ENCODE results near the gene SLC10A1.
"Not testable (repeated sequence)": the region's sequence is repeated elsewhere in the genome, so short reads cannot be mapped to it uniquely, and the experiment has no call there.

SLC10A1 gene

DNA sequence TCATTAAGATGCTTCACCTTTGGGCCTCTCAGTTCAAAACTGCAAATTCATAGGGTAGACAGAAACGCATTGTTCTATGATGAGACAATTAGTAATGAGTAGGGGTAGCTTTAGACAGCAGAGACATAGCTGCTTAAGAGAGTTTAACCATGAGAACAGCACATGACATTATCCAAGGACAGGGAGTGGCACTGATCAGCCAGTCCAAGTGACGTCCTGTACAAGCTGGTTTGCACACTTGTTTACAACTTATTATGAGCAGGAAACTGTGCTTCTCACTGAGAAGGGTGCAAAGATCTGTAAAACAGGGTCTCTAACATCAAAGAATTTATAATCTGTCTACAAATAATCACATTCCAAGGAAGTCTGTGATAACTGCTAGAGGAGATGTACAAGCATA, 41.3 kb downstream of the SLC10A1 start:
- no peak for TF ChIP-seq CTCF (conservative IDR thresholded peaks at IDR 0.05)

GRCh38 chr14:69755296-69755695, 41.7 kb downstream of the SLC10A1 start:
- no peak overlapping the region for H3K27ac ChIP-seq
- no peak for TF ChIP-seq CTCF (conservative IDR thresholded peaks at IDR 0.05)

More for the DNA sequence above, 41.3 kb downstream of the SLC10A1 start:
- H3K27ac ChIP-seq = no peak overlapping the region

DNA sequence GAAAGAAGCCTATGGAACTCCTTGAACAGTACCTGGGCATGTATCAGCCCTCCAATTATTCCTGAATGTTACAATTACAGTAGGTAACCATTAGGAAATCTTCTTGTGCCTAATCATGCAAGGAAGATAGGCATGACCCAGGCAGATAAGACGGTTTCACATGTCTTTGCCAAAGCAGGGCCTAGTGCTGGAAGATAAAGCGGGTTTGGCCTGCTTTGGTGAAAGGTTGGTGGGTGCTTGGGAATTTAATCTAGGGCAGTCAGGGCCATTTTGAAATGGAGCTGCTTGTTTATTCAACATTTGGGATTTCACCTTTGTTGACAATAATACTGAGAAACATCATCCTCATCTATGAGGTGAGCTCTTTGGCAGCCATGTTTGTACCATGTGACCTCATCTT, 42.6 kb downstream of the SLC10A1 start:
- TF ChIP-seq CTCF (conservative IDR thresholded peaks at IDR 0.05) = no peak
- H3K27ac ChIP-seq = no peak overlapping the region

GRCh38 chr14:69753860-69754259, 43.2 kb downstream of the SLC10A1 start:
- H3K27ac ChIP-seq = no peak overlapping the region
- no peak for TF ChIP-seq CTCF (conservative IDR thresholded peaks at IDR 0.05)

DNA sequence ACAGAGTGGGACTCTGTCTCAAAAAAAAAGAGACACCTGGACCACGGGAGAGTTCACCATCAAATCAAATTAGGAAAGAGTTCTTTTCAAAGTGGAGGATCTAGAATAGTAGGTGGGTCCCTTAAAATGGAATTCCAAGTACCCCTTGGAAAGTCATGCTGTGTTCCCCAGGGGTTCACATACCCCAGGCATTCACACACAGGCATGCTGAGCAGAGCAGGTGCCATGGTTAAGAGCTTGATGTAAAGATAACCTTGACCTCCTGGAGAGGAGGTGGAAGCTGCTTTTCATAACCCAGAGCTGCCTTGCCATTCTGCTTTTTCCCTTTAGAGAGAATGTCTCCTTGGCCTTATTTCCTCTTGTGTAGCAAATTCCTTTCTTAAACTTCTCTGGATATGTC, 44.3 kb downstream of the SLC10A1 start:
- no peak overlapping the region for H3K27ac ChIP-seq
- no peak for TF ChIP-seq CTCF (conservative IDR thresholded peaks at IDR 0.05)

GRCh38 chr14:69750495-69750894, 46.5 kb downstream of the SLC10A1 start:
- no peak for TF ChIP-seq CTCF (conservative IDR thresholded peaks at IDR 0.05)
- no peak overlapping the region for H3K27ac ChIP-seq

- TF ChIP-seq CTCF (conservative IDR thresholded peaks at IDR 0.05) = no peak
- H3K27ac ChIP-seq = no peak overlapping the region
Observed at GRCh38 chr14:69749956-69750355, 47.1 kb downstream of the SLC10A1 start.

GRCh38 chr14:69741055-69741454, 56.0 kb downstream of the SLC10A1 start:
- H3K27ac ChIP-seq = no peak overlapping the region
- no peak for TF ChIP-seq CTCF (conservative IDR thresholded peaks at IDR 0.05)

GRCh38 chr14:69736405-69736804, 60.6 kb downstream of the SLC10A1 start:
- not testable (repeated sequence) for H3K27ac ChIP-seq

- H3K27ac ChIP-seq = not testable (repeated sequence)
Observed at GRCh38 chr14:69731919-69732598, 65.0 kb downstream of the SLC10A1 start.
